Subcutaneous abdominal adipose tissue (tissue), 5 donors: Measurements from ENCODE around the gene KCND3.
"Not testable (repeated sequence)": the region's sequence is repeated elsewhere in the genome, so short reads cannot be mapped to it uniquely, and the experiment has no call there.

Source experiments
- H3K27ac ChIP-seq: one replicate; pipeline ENCODE4 v1.7.0; 2013; ENCODE audit warnings: low read depth, mild to moderate bottlenecking, inconsistent platforms, low read length, moderate library complexity
- H3K27me3 ChIP-seq, 5 donors: one replicate each; pipeline ENCODE4 v1.7.0; 2013; ENCODE audit warnings: low read length in 5 of 5, inconsistent platforms in 1 of 5; ENCODE audit not compliant: control insufficient read depth in 5 of 5, insufficient read depth in 4 of 5
- H3K36me3 ChIP-seq, 5 donors: one replicate each; pipeline ENCODE4 v1.7.0; 2013; ENCODE audit warnings: low read length in 5 of 5; ENCODE audit not compliant: control insufficient read depth in 5 of 5, insufficient read depth in 5 of 5
- H3K4me1 ChIP-seq, 5 donors: one replicate each; pipeline ENCODE4 v1.7.0; 2013; ENCODE audit warnings: low read length in 5 of 5, mild to moderate bottlenecking in 3 of 5, moderate library complexity in 1 of 5; ENCODE audit not compliant: control insufficient read depth in 5 of 5, insufficient read depth in 5 of 5
- H3K4me3 ChIP-seq, 5 donors: one replicate each; pipeline ENCODE4 v1.7.0; 2013; ENCODE audit warnings: low read length in 5 of 5, low read depth in 1 of 5
- H3K9ac ChIP-seq, 5 donors: one replicate each; pipeline ENCODE4 v1.7.0; 2013; ENCODE audit warnings: low read length in 5 of 5, mild to moderate bottlenecking in 4 of 5, moderate library complexity in 3 of 5
- H3K9me3 ChIP-seq, 5 donors: one replicate each; pipeline ENCODE4 v1.7.0; 2013; ENCODE audit warnings: low read length in 5 of 5; ENCODE audit not compliant: control insufficient read depth in 5 of 5
- donor health status: healthy.
- donor health status: healthy.
- donor health status: healthy.
- donor health status: healthy.
- donor health status: healthy.

Gene KCND3

DNA sequence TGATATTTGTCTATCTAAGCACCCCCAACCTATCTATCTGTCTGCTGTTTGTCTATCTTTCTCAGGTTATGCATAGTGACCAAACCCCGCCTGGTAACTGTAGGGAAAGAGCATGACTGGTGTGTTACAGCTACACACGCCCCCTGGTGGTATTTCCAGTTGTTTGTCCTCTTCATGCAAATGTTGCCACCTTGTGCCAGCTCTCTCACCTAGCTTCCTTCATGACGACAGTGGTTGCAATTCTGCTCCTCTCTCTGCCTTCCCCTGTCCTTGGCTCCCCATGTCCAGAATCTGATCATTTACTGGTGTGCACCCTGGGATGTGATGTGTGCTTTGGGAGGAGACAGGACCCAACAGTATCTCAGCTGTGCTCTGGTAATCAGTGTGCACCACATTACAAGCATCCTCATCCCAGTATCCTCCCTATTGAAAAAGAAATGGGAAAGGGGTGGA is 242.2 kb downstream of the KCND3 start:
- no peak overlapping the region for H3K4me3 ChIP-seq
- no peaks in the 10 kb centered on the region for H3K9me3 ChIP-seq
- H3K9ac ChIP-seq = no peak overlapping the region
- H3K4me1 ChIP-seq = peaks cover 0 to 7% (median 1%) of the 10 kb centered on the region in 5 donors
- no peak overlapping the region for H3K27ac ChIP-seq
- H3K36me3 ChIP-seq = no peaks in the 10 kb centered on the region
- peaks cover 0 to 3% (median 0%) of the 10 kb centered on the region in 5 donors for H3K27me3 ChIP-seq

DNA sequence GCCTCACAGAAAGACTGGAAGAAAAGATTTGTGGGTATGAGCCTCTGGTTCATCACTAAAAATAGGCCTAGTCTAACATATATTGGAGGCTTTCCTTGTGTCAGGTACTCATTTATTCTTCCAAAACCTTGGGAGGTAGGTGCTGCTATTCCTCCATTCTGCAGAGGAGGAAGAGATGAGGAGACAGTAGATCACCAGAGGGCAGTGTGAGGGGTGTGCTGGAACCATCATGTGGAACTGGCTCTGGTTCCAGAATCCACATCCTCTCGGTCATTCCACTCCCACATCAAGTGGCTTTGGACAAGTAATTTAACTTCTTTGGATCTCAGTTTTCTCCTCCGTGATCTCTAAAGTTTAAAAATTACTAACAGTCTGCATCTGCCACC is 242.9 kb downstream of the KCND3 start:
- H3K27ac ChIP-seq = no peak overlapping the region
- H3K36me3 ChIP-seq = no peaks in the 10 kb centered on the region
- no peaks in the 10 kb centered on the region for H3K9me3 ChIP-seq
- H3K4me1 ChIP-seq = peaks cover 0 to 7% (median 0%) of the 10 kb centered on the region in 5 donors
- no peak overlapping the region for H3K4me3 ChIP-seq
- H3K9ac ChIP-seq = no peak overlapping the region
- peaks cover 0 to 3% (median 0%) of the 10 kb centered on the region in 5 donors for H3K27me3 ChIP-seq

DNA sequence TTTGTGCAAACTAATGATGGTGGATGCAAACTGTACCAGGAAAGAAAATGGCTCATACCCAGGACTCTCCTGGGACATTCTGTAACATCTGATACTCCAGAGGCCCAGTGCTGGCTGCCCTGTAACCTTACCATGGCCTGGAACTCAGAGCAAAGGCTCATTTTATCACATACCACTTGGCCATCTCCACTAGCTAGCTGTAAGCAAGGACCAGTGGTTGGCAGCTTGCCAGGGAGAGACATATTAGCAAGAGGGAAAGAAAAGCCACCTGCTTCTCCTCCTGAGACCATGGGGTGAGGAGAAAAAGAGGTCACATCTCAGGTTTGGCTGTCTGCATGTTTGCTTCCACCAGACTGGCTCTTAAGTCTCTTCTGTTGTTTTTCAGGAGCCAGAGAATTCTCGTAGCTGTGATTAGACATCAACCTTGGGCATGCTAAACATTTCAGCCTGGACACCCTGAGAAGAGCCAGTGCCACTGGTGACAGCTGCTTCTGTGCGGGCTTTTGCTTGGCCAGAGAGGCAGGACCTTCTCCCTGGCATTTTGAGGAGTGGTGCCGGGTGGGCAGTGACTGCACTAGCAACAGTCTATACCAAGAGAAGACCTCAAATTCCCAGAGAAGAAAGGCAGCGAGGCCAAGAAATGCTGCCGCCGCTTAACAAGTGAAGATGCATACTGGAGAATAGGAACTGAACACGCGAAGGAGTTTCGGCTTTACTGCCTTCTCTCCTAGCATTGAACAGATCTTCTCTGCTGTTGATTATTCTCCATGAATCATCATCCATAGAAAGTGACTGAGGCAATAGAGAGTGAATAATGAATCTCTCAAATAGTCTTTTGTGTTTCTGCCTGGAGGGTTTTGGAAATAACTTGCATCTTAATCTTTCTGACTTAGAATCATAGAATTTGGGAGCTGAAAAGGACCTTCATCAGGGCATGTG is 243.5 kb downstream of the KCND3 start:
- no peak overlapping the region for H3K9ac ChIP-seq
- H3K36me3 ChIP-seq = no peaks in the 10 kb centered on the region
- H3K4me1 ChIP-seq = peaks cover 0 to 7% (median 0%) of the 10 kb centered on the region in 5 donors
- H3K27me3 ChIP-seq = peaks cover 0 to 3% (median 0%) of the 10 kb centered on the region in 5 donors
- H3K9me3 ChIP-seq = no peaks in the 10 kb centered on the region
- H3K4me3 ChIP-seq = no peak overlapping the region
- H3K27ac ChIP-seq = no peak overlapping the region

DNA sequence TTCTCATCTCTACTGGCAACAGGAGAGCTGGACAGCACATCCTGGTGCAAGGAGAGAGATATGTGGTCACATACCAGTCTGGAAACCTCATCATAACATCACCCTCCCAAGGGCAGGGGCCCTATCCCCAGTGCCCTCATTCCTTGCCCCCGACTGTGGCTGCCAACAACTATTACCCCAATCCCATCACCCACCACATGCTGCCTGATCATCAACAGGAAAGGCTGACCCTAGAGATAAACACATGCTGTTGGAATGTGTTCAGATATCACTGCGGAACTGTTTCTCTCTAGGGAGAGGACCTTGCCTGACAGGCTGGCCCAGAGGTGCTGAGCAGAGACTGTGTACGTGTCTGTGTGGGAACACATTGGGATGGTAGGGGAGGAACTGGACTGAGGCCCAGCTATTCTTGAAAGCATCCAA is 245.8 kb downstream of the KCND3 start:
- Histone ChIP-seq H3K4me1 (peaks cover 1 to 24% (median 16%) of the 10 kb centered on the region in 5 donors), H3K9ac (no peak overlapping the region), H3K36me3 (no peaks in the 10 kb centered on the region), H3K9me3 (no peaks in the 10 kb centered on the region), H3K27me3 (peaks cover 0 to 3% (median 0%) of the 10 kb centered on the region in 5 donors), H3K27ac (no peak overlapping the region), H3K4me3 (no peak overlapping the region)

DNA sequence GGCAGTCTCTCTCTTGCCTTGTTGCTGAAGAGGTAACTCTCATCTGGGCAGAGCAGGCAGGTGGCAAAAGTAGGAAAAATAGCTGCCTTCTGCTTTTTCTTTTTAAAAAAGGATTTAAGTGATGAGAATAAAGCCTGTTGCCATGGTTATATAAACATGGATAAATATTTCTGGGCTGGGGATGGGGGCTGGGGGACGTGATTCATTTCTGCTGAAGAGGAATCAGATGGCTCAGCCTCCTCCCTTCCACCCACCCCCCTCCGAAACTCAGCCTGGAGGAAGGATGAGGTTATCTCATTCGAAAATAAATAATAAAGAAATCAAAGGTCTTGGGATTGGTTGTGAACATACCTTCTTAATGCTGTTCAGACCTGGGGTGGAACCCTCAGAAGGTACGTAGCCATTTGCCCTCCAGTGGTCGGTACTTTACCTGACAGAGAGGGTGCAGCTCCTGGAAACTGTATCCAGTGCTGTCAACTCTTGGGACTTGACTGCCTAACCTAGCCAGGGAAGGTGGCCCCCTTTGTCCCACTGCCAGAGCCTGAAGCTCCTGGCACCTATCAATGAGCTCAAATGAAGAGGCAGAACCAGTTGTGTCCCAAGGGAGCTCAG is 246.4 kb downstream of the KCND3 start:
- no peaks in the 10 kb centered on the region for H3K9me3 ChIP-seq
- peaks cover 0 to 3% (median 0%) of the 10 kb centered on the region in 5 donors for H3K27me3 ChIP-seq
- H3K27ac ChIP-seq = no peak overlapping the region
- no peak overlapping the region for H3K4me3 ChIP-seq
- peaks cover 1 to 25% (median 22%) of the 10 kb centered on the region in 5 donors for H3K4me1 ChIP-seq
- H3K9ac ChIP-seq = no peak overlapping the region
- no peaks in the 10 kb centered on the region for H3K36me3 ChIP-seq

DNA sequence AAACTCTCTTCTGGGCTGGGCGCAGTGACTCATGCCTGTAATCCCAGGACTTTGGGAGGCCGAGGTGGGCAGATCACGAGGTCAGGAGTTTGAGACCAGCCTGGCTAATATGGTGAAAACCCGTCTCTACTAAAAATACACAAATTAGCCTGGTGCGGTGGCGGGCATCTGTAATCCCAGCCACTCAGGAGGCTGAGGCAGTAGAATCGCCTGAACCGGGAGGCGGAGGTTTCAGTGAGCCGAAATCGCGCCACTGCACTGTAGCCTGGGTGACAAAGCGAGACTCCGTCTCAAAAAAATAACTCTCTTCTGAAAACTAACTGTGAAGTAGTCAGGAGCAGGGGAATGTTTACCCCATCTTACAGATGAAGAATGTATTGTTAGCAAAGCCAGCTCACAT is 247.2 kb downstream of the KCND3 start:
- H3K4me3 ChIP-seq, H3K9me3 ChIP-seq, H3K27me3 ChIP-seq, H3K36me3 ChIP-seq, H3K27ac ChIP-seq, H3K9ac ChIP-seq: not testable (repeated sequence)
- peaks cover 9 to 32% (median 28%) of the 10 kb centered on the region in 5 donors for H3K4me1 ChIP-seq

DNA sequence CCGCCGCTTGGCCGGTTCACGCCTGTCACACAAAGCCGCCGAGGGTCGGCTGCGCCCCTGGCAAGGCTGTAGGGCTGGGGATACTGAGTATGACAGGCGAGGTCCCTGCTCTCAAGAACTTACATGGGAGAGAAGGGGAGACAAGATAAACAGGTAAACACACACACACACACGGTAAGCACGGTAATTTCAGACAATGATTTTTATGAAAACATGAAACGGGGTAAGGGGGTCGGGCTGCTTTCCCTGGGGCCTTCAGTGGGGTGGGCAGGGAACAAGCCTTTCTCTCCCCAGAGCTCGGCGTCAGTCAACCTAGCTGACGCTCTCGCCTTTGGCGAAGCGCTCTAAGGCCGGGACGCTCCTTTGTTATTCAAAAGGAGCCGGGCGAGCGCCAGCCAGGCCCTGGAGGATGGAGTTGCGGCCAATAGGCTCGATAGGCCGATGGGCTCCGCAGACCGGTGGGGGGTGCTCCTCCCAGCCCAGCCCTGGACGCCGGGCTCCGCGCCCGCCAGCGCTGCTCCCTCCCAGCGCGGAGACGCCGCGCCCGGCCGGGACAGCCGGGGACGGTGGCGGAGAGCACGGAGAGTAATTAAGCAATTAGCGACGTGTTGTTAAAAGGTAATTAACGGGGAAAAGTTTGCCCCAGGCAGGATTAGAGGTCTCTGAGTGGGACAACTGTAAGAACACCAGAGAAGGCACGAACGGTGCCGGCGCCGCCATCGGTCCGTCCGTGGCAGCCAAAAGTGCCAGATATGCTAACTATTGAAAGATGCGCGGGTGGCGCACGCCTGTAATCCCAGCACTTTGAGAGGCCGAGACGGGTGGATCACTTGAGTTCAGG is 249.3 kb downstream of the KCND3 start:
- Histone ChIP-seq H3K9me3 (no peaks in the 10 kb centered on the region), H3K9ac (peak overlapping the region in 4 of 5 donors; percentile 44 to 76 (median 72)), H3K36me3 (peaks cover 0 to 7% (median 0%) of the 10 kb centered on the region in 5 donors), H3K4me1 (peaks cover 20 to 54% (median 50%) of the 10 kb centered on the region in 5 donors), H3K4me3 (peak overlapping the region; percentile 78 to 88 (median 79)), H3K27ac (peak overlapping the region; percentile 94), H3K27me3 (peaks cover 0 to 3% (median 0%) of the 10 kb centered on the region in 5 donors)

DNA sequence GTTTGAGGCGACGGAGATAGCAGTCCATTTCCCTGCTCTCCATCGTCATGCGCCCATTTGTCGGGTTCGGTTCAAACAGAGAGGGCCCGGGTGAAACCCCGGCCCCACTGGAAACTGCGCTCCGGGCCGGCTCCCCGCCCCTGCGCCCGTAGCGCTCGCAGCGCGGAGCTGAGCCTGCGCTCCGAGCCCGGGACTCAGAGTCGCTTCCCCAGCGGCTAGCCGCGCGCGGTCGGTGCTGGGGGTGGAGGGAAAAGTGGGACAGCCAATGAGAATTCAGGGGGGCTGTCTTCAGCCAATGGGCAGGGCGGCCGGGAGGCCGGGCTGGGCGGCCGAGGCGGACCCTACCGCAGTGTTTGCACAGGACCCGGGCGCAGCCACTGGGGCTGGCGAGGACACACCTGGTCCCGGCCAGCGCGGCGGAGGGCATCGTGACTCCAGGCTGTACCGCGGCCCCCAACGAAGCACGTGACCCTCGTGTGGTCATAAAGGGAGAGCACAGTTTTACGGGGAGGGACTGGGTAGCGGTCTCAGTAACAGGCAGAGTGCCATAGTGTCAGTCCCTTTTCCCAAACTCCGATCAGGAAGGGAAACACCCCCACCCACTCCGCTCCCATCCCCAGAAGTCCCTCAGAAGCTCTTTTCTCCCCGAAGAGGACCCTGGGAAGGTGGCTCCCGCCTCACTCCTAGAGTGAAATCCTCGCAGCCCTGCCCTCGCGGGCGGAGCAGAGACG is 250.1 kb downstream of the KCND3 start, which contains the start of gene INKA2:
Gene INKA2, minus strand, starts transcription at position 202 of the 731 bp plus-strand sequence. Its CDS starts 153 bp downstream, at position 49.
- H3K9me3 ChIP-seq = no peaks in the 10 kb centered on the region
- H3K4me1 ChIP-seq = peaks cover 22 to 61% (median 57%) of the 10 kb centered on the region in 5 donors

More for the DNA sequence above, 250.1 kb downstream of the KCND3 start, which contains the start of gene INKA2:
- peaks cover 0 to 3% (median 0%) of the 10 kb centered on the region in 5 donors for H3K27me3 ChIP-seq
- peak within 1 kb of the TSS; percentile 39 to 78 (median 72) for H3K9ac ChIP-seq
- H3K27ac ChIP-seq = peak within 1 kb of the TSS; percentile 94
- peak within 1 kb of the TSS; percentile 78 to 88 (median 79) for H3K4me3 ChIP-seq
- H3K36me3 ChIP-seq = peaks cover 0 to 7% (median 0%) of the 10 kb centered on the region in 5 donors
